HG03565 (cell line): ENCODE data around the gene SEC23B.
A peak's percentile ranks its signal among the peaks of the same experiment; 100 is the strongest.
"Not testable (repeated sequence)": the region's sequence is repeated elsewhere in the genome, so short reads cannot be mapped to it uniquely, and the experiment has no call there.

ENCODE experiments used
- ATAC-seq: cut with Tn5 transposase; IDR thresholded peaks from one replicate; pipeline ENCODE4 v1.9.1; 2021; ENCODE audit warnings: mild to moderate bottlenecking, moderate library complexity; ENCODE audit not compliant: unreplicated experiment

SEC23B gene

DNA sequence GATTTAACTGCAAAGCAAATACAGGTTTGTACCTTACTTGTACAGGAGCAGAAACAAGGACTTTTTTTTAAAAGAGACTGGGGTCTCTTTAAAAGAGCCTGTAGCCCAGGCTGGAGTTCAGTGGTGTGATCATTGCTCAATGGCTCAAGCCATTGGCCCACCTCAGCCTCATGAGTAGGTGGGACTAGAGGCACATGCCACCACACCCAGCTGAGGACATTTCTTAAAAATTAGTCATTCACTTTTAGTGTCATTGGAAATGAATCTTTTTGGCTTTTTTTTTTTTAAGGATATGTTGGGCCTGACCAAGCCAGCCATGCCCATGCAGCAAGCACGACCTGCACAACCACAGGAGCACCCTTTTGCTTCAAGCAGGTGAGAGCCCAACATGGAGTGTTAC, 16.9 kb downstream of the SEC23B start:
- ATAC-seq: no peak

- ATAC-seq: not testable (repeated sequence)
These were observed 19.0 kb downstream of the SEC23B start for GRCh38 chr20:18526761-18527160.

GRCh38 chr20:18527339-18527738, 19.6 kb downstream of the SEC23B start:
- ATAC-seq: no peak

- ATAC-seq: no peak
These were observed 20.1 kb downstream of the SEC23B start for GRCh38 chr20:18527836-18528235.

GRCh38 chr20:18529041-18529440, 21.3 kb downstream of the SEC23B start:
- ATAC-seq: no peak

DNA sequence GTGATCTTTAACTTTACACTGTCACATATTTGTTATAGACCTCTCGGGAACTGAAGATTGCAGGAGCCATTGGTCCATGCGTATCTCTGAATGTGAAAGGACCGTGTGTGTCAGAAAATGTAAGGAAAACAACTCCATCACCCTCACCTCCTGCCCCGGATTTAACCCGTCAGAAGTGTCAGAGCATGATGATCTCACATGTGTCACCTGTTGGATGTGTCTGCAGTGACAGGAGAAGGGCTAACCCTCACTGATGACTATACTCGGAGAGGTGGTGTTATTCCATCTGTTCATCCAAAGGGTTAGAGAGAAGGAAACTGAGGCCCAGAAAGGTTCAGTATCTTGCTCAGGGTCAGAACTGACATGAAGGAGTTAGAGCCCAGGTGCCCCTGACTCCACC, 24.9 kb downstream of the SEC23B start:
- ATAC-seq: no peak

GRCh38 chr20:18533491-18533890, 25.8 kb downstream of the SEC23B start:
- ATAC-seq: no peak

- no peak for ATAC-seq
These were observed 26.4 kb downstream of the SEC23B start for GRCh38 chr20:18533978-18534644.

GRCh38 chr20:18537651-18538050, 29.9 kb downstream of the SEC23B start:
- no peak for ATAC-seq

GRCh38 chr20:18541741-18542140, 34.0 kb downstream of the SEC23B start:
- no peak for ATAC-seq

GRCh38 chr20:18543216-18543615, 35.5 kb downstream of the SEC23B start:
- no peak for ATAC-seq

- ATAC-seq: no peak
These were observed 36.2 kb downstream of the SEC23B start for GRCh38 chr20:18543932-18544331.

GRCh38 chr20:18545566-18545965, 37.8 kb downstream of the SEC23B start:
- ATAC-seq: no peak

- no peak for ATAC-seq
These were observed 40.7 kb downstream of the SEC23B start for GRCh38 chr20:18548465-18548864.

GRCh38 chr20:18553746-18554145, 46.0 kb downstream of the SEC23B start:
- no peak for ATAC-seq

DNA sequence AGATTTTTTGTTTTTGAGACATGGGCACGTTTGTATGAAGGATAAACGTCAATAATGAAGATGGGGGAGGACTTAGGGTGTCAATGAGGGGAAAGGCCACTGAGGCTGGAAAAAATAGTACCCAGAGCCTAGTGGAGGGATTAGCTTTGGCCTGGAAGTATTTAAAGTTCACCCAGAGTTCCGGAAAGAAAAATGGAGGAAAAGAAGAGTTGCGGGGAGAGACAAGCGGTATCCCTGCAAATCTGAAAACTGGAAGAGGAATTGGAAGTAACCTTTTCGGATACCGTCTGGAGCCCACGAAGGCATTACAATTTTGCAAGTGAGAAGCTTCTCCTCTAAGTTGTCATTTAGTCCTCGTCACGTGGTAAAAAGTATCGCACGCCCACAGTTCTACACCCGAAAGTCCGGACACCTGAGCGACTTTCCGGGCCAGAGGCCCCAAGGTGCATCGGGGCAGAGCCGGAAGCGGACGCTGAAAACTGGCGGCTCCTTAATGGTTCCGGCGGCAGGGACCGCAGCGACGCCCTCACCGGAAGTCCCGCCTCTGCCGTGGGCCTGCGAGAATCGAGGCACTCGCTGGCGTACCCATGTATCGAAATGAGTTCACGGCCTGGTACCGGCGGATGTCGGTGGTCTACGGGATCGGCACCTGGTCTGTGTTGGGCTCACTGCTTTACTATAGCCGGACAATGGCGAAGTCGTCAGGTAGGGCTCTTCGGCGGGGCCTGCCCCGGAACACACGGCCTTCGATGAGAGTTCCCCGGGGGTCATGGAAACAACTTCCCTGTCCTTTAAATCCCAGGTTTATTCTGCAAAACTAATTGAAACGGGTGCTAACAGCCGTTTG, 59.4 kb downstream of the SEC23B start, which contains the start of gene SMIM26:
Gene SMIM26 (plus strand): TSS at position 541 of the 847 bp plus-strand sequence. CDS start 47 bp downstream, at position 588.
- peak; percentile 99 for ATAC-seq

DNA sequence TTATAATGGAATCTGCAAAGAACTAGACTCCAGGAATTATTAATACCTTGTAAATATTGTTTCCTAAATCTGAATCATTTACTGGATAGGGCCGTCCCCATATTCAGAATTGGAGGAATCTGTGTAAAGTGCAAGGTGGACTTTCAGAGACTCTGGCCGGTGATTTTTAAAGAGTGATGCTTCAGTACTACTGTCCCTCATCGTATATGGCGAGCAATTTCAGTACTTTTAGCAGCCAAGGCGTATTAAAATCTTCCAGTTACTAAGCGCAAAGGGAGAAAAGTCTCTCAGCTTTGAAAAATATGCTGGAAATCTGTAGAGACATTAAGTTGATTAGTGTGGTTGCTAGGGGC, 60.0 kb downstream of the SEC23B start:
- no peak for ATAC-seq

DNA sequence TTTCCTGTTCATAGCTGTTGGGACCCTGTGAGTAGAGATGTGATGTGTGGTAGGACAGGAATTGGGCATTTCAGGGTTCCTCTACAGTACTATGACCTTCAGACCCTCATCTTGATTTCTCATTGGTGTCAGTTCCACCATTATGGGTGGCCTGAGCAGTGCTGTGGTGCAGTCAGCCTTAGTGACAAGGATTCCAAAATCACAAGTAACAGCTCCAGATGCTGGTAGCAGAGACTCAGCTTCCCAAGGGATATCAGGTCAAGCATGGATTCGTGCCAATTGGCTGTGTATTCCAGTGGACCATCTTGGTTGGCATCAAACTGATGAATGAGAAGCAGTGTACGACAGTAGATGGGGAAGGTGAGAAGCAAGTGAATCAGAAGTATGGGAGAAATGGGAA, 63.3 kb downstream of the SEC23B start:
- no peak for ATAC-seq

- ATAC-seq: no peak
These were observed 63.8 kb downstream of the SEC23B start for GRCh38 chr20:18571578-18571977.

DNA sequence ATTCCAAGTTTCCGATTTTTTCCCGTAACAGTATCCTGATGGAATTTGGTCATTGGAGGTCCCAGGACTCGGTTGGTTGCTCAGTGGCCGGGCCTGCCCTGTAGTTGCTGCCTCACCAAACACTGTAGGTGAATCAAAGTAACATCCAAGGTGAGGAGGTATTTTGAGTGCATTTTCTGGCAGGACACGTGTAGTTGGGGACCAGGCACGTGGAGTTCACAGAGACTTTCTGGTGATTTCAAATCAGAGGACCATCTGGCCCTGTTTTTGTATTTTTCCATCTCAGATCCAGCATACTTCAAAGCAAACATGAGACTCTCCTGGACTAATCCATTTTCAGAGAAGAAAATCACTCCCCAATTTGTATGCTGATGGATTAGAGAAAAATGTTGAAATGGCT, 70.2 kb downstream of the SEC23B start:
- ATAC-seq: no peak

GRCh38 chr20:18578581-18578980, 70.8 kb downstream of the SEC23B start:
- ATAC-seq: no peak

DNA sequence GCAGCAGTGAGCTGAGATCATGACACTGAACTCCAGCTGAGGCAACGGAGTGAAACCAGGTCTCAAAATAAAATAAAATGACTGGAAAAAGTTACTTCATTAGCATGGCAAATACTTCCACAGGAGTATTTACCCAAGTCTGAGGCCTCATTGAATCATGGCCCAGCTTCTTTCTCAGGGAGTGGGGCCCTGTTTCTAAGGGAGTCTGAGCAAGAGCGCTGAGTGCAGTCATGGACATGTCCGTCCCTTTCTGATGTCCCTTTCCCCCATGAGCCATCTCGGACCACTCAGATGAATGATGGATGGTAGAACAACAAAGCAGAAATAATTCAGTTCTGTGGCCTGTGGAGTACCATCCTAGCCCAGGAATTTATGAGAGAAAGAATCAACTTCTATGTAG, 72.3 kb downstream of the SEC23B start:
- no peak for ATAC-seq
